Left cardiac atrium (tissue), 4 donors: Measurements from ENCODE around the gene NPAS4. TPM values are rescaled to one million over a fixed set of nuclear protein-coding genes. Genes with fewer than 3 reads are reported as not detected.
"Not testable (repeated sequence)": the region's sequence is repeated elsewhere in the genome, so short reads cannot be mapped to it uniquely, and the experiment has no call there.

Source experiments
- ATAC-seq, 2 donors: fragments of 200-7000 bp; cut with Tn5 transposase; one replicate each; pipeline ENCODE4 v1.9.1; 2020; ENCODE audit warnings: mild to moderate bottlenecking in 2 of 2, moderate library complexity in 2 of 2
- DNase-seq: peaks from one replicate; pipeline ENCODE4 v3.0.0-alpha.2; 2020
- intact Hi-C, 2 donors: fragments of 100-400 bp; cut with DNase I; formaldehyde crosslinking; loops; one replicate each; pipeline versions ENCODE4 v1.14.1 to v1.15.1; 2022 to 2023
- total RNA-seq, 2 donors: library from RNA; stranded (reverse); fragmentation: NEBNext Ultra II Directional; extraction: Animal tissue kit (Norgen Biotek cat#: 25700); gene quantifications; one replicate each; pipeline ENCODE4 v1.2.1, GENCODE V29; 2021
- donor health status: DM: no; HTN: yes; CAD: no.
- donor health status: DM: no; HTN: yes; CAD: no; lungs with severe emphysema.
- donor health status: DM: yes; HTN: yes; CAD: no.
- donor health status: Dilated cardiomyopathy.

The NPAS4 gene
- total RNA-seq, 2 donors from 2014 or later, result 0.18 to 0.68 TPM

DNA sequence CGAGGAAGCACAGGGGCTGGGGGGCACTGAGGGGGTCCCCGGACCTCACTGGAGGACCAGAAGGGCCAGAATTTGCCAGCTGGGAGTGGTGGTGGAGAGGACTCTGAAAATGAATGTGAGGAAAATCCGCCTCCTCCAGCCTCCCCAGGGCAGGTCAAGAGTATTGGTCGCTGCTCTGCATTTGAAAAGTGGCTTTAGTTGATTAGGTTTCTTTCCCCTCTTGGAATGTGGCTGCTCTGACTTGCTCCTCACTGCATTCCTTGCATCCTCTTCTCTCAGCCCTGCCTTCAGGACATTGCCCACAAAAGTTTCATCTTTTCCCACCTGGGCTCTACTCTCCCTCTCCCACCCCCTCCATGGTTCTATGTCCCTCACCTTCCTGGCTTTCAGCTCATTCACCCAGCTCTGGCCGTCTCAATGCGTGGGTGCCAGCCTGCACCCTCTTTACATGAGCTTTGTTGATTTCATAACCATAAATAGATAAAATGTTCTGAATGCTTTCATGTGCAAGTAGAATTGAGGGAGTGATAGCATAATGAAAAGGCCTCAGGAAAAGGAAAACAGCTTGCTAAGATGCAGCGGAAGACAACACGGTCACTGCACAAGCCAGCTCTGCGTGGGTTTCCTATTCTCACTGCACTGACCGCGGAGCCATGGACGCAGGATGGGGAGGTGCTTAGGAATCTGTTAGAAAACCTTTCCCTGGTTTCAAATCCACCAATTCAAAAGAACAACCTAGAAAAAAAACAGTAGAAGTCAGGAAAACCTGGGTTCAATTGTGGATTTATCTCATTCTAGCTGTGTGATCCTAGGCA, 6.5 kb upstream of the NPAS4 start:
- ATAC-seq, result no peak
- intact Hi-C loops, result no loop called here
- DNase-seq, result no peak

DNA sequence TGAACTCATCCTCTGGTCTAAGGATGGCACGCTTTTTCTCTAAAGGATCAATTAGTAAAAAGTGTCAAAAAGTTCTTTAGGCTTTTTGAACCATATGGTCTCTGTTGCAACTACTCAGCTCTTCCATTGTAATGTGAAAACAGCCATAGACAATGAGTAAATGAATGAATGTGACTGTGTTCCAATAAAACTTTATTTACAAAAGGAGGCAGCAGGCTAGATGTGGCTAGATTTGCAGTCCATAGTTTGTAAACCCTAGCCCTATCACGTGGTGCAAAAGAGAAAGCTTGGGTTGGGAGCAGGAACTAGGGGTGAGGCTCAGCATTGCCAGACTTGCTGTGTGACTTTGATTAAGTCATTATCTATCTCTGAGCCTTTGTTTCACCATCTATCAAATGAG, 5.4 kb upstream of the NPAS4 start:
- DNase-seq (no peak), ATAC-seq (no peak)
- intact Hi-C loops, result no loop called here

DNA sequence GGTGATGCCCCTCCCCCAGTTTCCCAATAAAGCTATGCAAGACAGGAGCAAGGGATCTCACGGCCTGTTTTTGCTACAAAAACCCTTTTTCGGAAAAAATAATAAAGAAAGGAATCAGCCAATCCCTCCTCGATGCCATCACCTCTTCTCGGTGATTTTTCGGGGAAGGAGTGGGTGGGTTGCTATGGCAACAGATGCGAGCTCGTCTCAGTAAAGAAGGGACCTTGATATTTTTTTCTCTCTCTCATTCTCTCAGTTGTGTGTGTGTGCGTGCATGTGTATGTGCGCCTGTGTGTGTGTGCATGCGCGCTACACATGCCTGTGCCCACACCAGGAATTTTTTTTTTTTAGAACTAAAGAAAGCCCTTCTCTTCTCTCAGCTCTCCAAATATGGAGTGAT, 3.8 kb upstream of the NPAS4 start:
- ATAC-seq, result no peak
- intact Hi-C loops, result no loop called here
- no peak for DNase-seq

DNA sequence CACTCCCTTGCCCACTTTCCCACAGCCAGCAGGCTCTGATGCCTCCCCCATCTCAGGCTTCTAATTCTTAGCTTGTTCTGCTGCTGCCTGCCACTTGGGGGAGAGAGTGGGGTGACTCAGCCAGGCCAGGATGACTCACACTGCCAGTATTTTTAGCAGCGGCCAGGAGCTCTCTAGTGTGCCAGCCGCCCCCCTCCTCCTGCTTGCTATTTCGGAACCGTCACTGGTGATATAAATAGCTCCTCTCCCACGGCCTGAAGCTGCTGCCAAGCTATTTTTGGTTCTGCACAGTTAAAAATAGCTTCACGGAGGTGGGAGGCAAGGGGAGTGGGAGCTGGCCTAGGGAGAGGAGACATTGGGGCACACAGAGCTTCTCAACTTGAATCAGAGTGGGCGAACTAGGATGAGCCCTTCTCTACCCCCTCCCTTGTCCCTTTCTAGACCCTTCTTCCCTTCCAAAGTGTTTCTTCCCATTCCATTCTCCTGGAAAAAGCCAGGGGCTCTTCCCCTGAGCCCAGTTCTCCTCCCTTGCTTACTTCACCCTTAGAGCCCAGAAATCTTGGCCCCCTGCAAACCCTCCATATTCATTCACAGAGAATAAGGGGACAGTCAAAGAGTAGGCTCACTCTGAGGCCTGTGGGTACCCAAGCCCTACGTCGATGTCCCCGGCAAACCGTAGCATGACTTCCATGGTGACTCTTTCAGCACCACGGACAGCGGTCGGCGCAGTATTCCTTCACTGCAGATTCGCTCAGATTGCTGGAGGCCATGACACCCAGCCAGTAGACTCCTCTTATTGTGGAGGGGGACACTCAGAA, 2.5 kb upstream of the NPAS4 start:
- DNase-seq, result peak; percentile 83
- peak; percentile 91 to 94 for ATAC-seq
- intact Hi-C loops, result no loop called here

DNA sequence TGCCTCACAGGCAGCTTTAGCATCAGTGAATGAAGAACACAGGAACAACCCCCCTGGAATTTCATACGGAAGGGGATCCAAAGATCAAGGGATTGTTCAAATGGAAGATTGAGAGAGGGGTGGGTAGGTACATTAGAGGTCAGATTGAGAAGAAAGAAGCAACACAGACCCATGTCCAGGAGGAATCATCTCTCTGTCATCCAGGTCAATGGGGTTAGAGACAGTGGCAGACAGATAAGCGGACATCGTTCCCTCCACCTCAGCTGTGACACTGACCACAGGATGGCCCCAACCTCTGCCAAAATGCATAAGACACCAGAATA, 1.9 kb upstream of the NPAS4 start:
- DNase-seq (no peak), ATAC-seq (no peak)

DNA sequence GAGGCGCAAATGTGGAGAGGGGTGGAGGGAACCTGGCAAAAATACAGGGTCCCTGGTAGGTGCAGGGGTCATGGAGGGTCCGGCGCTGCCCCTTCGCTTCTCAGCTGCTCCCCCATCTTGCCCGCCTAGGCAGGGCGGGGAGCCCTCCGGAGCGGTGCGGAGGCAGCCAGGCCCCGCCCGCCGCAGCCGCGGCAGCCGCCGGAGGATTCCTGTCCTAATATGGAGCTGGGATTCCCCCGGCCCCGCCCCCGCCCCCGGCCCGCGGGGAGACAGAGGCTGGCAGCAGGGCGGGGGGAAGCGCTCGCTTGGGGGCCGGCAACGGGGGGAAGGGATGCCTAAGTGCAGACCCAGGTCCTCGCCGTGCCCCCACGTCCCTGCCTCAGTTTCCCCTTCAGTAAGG, 1.0 kb upstream of the NPAS4 start:
- ATAC-seq (no peak), DNase-seq (no peak)
- intact Hi-C loops, result no loop called here

More for the DNA sequence above, 1.9 kb upstream of the NPAS4 start:
- intact Hi-C loops, result no loop called here

DNA sequence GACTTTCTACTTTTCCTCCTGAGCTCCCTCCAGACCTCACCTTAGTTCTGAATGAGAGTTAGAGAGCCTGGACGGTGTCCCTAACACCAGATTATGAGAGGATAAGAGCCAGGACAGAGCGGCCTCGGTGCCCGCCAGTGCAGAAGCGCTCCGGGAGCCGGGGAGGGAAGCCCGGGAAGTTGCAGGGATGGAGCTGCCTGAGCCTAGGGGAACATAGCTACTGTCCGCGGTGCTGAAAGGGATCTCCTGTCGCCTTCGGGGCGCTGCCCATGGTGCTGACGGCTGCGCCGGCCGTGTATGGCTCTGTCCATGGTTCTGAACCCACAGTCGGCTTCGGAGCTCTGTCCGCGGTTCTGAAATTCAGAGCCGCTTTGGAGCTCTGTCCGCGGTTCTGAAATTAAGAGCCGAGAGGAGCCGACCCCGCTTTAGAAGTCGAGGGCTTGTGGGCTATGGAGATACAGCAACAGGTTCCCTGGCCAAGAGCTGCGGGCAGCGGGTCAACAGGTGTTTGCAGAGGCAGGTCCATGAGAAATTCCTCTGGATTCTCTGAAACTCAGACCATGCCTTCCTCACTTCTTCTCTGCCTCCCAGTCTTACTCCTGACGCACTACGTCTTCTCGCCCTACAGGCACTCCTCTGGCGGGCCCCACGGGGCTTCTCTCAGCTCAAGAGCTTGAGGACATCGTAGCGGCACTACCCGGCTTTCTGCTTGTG, 814 bp downstream of the NPAS4 start:
- intact Hi-C loops, result no loop called here
- ATAC-seq (peak; percentile 81 to 88), DNase-seq (peak; percentile 92)

DNA sequence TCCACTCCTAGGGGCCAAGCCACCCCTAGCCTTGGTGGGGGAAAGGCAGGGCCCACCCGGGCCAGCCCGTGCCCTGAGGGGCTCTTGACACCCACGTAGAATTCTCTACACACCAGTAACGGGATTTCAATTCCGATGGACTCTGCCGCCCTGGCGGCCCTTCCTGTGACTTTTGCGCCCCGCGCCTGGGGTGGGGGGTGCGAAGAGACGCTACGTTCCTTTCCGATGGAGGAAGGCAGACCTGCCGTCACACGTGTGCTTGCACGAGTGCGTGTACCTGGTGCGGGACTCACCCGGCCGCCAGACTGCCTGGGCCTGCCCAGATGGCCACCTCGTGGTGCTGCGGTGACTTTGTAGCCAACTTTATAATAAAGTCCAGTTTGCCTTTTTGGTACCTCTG, 5.5 kb downstream of the NPAS4 start:
- intact Hi-C loops, result no loop called here
- DNase-seq (no peak), ATAC-seq (no peak)

DNA sequence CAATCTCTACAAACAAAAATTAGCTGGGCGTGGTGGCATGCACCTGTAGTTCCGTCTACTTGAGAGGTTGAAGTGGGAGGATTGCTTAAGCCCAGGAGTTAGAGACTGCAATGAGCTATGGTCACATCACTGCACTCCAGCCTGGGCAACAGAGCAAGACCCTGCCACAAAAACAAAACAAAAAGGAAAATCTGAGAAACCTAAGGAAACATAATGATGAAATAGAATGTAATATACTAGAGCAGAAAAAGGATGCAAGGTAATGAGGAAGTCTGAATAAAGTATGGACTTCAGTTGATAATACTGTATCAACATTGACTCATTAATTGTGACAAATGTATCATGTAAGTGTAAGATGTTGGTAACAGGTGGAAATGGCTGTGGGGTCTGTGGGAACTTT, 8.1 kb downstream of the NPAS4 start:
- intact Hi-C loops, result no loop called here
- DNase-seq (no peak), ATAC-seq (no peak)

DNA sequence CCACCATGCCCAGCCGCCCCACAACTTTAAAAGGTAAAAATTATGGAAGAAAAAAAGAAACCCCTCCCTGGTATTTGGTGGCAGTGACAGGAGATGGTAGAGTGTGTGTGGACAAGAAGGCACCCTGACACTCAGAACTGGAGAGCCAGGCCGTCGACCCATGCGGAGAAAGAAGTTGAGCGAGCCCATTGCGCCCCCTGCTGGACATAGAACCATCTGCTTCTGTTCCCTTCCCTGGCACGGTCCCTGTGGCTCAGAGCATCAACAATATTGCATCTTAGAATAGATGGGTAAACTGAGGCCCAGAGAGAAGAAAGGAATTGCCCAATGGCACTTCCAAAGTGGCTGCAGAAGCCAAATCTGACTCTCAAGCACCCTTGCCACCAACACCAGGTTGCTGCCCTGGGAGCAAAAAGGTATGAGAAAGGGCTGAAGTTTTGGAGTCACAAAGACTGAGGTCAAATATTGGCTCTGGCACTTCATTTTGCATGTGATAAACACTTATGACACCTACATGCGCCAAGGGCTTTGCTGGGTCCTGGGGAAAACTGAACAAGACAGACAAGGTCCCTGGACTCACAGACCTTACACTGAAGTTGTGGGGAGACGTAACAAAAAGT, 9.3 kb downstream of the NPAS4 start:
- intact Hi-C loops, result loop anchor here in 1 of 2 donors (1.0 kb wide), 1 partner anchor 22 kb away; no protein-coding TSS in a partner anchor
- ATAC-seq, result peak; percentile 84 to 85
- peak; percentile 76 for DNase-seq

DNA sequence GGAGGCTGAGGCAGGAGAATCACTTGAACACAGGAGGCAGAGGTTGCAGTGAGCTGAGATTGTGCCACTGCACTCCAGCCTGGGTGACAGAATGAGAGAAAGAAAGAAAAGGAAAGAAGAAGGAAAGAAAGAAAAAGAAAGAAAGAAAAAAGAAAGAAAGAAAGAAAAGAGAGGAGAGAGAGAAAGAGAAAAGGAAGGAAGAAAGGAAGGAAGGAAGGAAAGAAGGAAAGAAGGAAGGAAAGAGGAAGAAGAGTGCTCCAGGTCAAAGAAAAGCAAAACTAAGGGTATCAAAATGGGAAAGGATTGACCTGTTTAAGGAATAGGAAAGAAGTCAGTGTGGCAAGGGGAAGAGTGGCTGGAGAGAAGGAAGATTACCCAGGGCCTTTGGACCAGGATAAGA, 10.5 kb downstream of the NPAS4 start:
- DNase-seq, intact Hi-C loops, ATAC-seq: not testable (repeated sequence)

DNA sequence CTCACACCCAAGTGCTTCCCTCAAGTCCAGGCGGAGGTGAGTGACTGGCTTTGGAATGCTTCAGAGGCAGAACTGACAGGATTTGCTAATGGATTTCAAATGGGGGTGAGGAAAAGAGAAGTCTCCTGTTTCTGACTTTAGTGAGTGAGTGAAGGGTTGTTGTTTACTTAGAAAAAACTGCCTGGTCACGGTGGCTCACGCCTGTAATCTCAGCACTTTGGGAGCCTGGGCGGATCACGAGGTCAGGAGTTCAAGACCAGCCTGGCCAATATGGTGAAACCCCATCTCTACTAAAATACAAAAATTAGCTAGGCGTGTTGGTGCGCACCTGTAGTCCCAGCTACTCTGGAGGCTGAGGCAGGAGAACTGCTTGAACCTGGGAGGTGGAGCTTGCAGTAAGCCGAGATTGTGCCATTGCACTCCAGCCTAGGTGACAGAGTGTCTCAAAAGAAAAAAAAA, 11.1 kb downstream of the NPAS4 start:
- intact Hi-C loops, ATAC-seq, DNase-seq: not testable (repeated sequence)

DNA sequence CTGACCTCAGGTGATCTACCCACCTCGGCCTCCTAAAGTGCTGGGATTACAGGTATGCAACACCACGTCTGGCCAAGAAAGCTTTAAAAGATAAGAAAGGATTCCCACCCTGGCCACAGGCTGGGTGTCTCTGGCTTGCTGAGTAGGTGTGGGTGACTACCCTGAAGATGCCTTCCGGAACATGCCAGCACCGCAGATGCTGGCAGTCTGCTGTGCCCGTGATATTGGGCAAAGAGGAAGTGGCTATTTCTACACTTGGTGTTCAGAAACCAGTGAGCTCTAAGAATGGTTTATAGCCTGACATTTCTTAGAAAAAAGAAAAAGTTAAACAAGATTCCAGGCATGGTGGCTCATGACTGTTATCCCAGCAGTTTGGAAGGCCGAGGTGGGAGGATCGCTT, 11.8 kb downstream of the NPAS4 start:
- no peak for ATAC-seq
- intact Hi-C loops, result no loop called here
- no peak for DNase-seq

DNA sequence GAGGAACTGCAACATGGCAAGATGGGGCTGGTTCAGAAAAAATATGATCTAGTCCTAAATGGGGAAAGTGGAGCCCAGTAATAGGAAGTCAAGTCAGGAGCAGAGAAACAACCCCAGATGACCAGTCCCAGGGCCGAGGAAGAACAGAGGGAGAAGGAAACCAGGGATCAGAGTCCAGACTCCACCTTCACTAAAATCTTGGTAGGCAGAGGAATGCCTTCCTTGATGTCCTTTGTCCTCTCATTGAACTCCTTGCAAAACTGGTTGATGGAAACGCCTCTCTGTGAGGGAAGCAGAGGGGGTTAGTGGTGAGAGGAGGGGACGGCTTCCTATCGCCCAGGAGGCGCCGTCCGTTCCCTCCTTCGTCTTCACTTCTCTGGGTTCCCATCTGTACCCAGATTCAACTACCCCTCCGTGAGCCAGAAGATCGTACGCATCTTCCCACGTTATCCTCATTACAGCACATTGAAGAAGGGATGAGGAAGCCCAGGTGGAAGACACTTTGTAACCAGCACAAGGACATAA, 17.2 kb downstream of the NPAS4 start:
- no peak for DNase-seq

DNA sequence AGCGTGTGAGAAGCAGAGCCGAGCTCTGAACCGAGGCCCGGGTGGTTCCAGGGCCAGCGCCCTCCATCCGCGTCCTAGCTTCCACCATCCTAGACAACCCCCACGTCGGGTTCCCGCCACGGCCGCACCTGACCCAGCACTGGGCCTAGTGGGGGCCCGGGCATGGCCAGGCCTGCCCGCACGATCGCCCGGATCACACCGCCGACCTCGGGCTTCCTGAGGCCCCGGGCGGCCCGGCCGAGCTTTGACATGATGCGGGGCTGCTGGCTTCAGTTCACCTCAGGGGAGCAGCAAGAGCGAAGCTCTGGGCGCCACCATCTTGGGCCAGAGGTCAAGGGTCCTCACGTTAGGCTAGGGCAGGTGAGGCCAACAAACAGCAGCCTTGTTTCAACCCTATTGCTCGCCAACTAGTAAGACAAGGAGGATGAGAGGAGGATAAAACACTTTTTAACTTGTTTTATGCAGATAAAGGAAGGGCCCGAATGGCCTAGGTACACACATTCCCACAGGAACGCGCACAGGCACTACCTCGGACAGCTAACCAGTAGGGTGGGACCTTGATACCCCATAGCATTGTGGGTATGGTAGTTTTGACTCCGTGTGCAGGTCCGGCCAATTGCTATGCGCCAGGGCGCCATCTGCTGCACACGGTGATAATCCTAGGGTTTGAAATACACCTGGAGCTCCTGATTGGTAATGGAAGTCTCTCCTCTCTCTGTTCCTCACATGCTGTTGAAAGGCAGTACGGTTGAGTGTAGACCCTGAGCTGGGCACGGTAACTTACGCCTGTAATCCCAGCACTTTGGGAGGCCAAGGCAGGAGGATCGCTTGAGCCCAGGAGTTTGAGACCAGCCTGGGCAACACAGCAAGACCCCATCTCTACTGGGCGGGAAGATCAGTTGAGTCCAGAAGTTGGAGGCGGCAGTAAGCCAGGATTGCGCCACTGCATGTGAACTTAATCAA, 17.9 kb downstream of the NPAS4 start, which contains the start of gene MRPL11:
MRPL11 (minus strand) TSS at position 345 of the 963 bp plus-strand sequence; CDS start at position 251, 94 bp downstream.
- DNase-seq, result peak; percentile 91
- intact Hi-C loops, result no loop called here
- peak; percentile 99 for ATAC-seq

More for the DNA sequence above, 17.2 kb downstream of the NPAS4 start:
- no peak for ATAC-seq
- intact Hi-C loops, result no loop called here

DNA sequence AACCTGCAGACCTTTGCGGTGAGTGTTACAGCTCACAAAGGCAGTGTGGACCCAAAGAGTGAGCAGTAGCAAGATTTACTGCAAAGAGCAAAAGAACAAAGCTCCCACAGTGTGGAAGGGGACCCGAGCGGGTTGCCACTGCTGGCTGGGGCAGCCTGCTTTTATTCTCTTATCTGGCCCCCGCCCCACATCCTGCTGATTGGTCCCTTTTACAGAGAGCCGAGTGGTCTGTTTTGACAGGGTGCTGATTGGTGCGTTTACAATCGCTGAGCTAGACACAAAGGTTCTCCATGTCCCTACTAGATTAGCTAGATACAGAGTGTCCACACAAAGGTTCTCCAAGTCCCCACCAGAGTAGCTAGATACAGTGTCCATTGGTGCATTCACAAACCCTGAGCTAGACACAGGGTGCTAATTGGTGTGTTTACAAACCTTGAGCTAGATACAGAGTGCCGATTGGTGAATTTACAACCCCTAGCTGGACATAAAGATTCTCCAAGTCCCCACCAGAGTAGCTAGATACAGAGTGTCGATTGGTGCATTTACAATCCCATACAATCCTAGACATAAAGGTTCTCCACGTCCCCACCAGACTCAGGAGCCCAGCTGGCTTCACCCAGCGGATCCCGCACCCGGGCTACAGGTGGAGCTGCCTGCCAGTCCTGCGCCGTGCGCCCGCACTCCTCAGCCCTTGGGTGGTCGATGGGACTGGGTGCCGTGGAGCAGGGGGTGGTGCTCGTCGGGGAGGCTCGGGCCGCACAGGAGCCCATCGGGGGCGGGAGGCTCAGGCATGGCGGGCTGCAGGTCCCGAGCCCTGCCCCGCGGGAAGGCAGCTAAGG, 19.5 kb downstream of the NPAS4 start:
- intact Hi-C loops, DNase-seq, ATAC-seq: not testable (repeated sequence)

DNA sequence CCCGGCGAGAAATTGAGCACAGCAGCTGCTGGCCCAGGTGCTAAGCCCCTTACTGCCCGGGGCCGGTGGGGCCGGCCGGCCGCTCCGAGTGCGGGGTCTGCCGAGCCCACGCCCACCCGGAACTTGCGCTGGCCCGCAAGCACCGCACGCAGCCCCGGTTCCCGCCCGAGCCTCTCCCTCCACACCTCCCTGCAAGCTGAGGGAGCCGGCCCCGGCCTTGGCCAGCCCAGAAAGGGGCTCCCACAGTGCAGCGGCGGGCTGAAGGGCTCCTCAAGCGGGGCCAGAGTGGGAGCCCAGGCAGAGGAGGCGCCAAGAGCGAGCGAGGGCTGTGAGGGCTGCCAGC, 20.1 kb downstream of the NPAS4 start:
- intact Hi-C loops, DNase-seq, ATAC-seq: not testable (repeated sequence)
